ENCODE measurements around the gene CLCF1.
"Not testable (repeated sequence)": the region's sequence is repeated elsewhere in the genome, so short reads cannot be mapped to it uniquely, and the experiment has no call there.

The CLCF1 gene

GRCh38 chr11:67322049-67322448, 51.3 kb downstream of the CLCF1 start:
- DNase-seq (ENCODE audit: low spot score) = no peak

GRCh38 chr11:67321313-67321871, 52.0 kb downstream of the CLCF1 start:
- no peak for DNase-seq (ENCODE audit: low spot score)

DNA sequence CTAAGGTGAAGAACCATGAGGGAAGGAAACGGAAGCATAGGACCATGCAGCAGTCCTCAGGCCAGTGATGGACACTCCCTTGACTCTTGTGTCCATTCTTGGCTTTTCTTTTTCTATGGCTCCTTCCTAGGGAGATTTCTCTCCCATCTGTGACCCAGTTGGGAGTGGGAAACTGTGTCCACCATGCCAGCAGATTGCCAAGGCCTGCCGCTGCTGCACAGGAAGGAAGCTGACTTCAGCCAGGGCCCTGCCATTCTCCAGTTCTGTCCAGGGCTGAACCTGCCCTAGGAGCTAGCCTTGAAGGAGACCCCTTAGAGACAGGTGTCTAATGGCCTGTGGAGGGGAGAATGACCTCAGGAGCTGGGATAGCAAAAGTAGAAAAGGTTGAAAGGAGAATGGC, 52.7 kb downstream of the CLCF1 start:
- DNase-seq (ENCODE audit: low spot score) = peak; percentile 1

DNA sequence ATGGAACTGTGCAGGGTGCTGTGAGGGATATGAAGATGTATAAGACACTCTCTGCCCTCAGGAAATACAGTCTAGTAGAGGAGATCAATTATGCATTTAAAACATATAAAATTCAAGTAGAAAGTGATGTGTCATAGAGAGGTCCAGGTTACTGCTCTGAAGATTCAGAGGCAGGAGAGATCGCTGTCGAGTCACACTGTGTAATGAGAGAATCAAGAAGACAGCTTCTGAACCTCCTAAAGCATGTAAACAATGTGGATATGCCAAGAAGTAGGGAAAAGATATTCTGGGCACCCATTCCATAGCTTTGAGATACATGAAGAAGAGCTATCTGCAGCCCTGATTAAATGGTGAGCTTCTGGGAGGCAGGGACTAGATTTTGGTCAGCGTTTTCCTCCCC, 53.4 kb downstream of the CLCF1 start:
- DNase-seq (ENCODE audit: low spot score) = peak; percentile 3

DNA sequence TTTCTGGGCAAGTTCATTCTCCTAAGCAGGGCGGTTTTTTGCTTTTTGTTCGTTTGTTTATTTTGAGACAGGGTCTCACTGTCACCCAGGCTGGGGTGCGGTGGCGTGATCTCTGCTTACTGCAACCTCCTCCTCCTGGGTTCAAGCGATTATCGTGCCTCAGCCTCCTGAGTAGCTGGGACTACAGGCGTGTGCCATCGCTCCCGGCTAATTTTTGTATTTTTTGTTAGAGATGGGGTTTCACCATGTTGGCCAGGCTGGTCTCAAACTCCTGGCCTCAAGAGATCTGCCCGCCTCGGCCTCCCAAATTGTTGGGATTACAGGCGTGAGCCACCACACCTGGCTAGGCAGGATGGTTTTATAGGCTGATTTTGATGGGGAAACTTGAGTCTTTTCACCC, 54.5 kb downstream of the CLCF1 start:
- not testable (repeated sequence) for DNase-seq (ENCODE audit: low spot score)

GRCh38 chr11:67317888-67318555, 55.4 kb downstream of the CLCF1 start:
- DNase-seq (ENCODE audit: low spot score) = no peak

- DNase-seq (ENCODE audit: low spot score) = peak; percentile 99
These were observed 56.1 kb downstream of the CLCF1 start for GRCh38 chr11:67317205-67317887.

DNA sequence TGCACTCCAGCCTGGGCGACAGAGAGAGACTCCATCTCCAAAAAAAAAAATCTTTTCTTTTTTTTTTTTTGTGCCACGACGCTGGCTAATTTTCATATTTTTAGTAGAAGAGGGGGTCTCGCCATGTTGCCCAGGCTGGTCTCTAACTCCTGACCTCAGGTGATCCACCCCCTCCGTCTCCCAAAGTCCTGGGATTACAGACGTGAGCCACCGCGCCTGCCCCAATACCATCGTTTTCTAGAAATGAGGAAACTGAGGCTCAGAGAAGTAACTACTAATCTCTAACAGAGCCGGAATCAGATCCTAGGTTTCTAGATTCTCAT, 56.6 kb downstream of the CLCF1 start:
- DNase-seq (ENCODE audit: low spot score) = no peak

DNA sequence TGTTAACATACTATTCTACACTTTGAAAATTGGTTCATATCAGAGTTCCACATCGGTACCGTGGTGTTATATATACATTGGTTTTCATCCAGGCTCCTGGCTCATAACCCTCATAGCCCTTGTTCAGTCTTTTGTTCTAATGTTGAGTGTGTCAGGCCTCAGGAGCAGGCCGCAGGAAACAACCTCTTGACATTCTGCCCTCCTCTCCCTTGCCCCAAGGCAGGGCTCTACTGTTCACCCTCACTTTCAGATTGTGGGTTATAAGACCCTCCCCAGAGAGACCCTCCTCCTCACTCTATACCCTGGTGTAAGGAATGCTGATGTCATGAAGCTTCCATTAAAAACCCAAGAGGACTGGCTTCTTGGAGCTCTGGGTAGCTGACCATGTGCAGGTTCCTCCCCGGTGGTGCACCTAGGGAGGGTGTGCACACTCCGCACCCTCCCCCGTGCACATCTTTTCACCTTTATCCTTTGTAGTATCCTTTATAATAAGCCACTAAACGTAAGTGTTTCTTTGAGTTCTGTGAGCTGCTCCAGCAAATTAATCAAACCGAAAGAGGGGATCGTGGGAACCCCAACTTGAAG, 58.0 kb downstream of the CLCF1 start:
- DNase-seq (ENCODE audit: low spot score) = no peak

GRCh38 chr11:67314218-67314617, 59.2 kb downstream of the CLCF1 start:
- no peak for DNase-seq (ENCODE audit: low spot score)

Measured in hepatic stellate cell (primary cell).